Loucy (cell line): ENCODE measurements around the gene BACE2.

ENCODE experiments used
- H2AFZ ChIP-seq: fragments of 200-600 bp; sonication (generic); 2 replicates; pipeline ENCODE4 v1.6.0; 2016; ENCODE audit warnings: antibody characterized with exemption, mild to moderate bottlenecking, low read length, moderate library complexity
- H3F3A ChIP-seq: fragments of 200-600 bp; 2 replicates; pipeline ENCODE4 v1.6.0; 2016; ENCODE audit warnings: antibody characterized with exemption, low read depth, mild to moderate bottlenecking
- H3K27me3 ChIP-seq: fragments of 200-600 bp; sonication (generic); 2 replicates; pipeline ENCODE4 v1.6.1; 2014; ENCODE audit warnings: low read length, mild to moderate bottlenecking; ENCODE audit not compliant: insufficient read depth, poor library complexity, severe bottlenecking
- H3K36me3 ChIP-seq: fragments of 200-600 bp; sonication (generic); 2 replicates; pipeline ENCODE4 v1.6.1; 2016; ENCODE audit warnings: low read length; ENCODE audit not compliant: insufficient read depth
- H3K4me1 ChIP-seq: fragments of 200-600 bp; sonication (generic); 2 replicates; pipeline ENCODE4 v1.5.1; 2014; ENCODE audit warnings: low read length, mild to moderate bottlenecking; ENCODE audit not compliant: insufficient read depth, poor library complexity, severe bottlenecking
- H3K4me2 ChIP-seq: fragments of 200-600 bp; sonication (generic); 2 replicates; pipeline ENCODE4 v1.6.0; 2014; ENCODE audit warnings: antibody characterized with exemption, low read length, low read depth, mild to moderate bottlenecking; ENCODE audit not compliant: poor library complexity, severe bottlenecking
- H3K4me3 ChIP-seq: fragments of 200-600 bp; sonication (generic); 2 replicates; pipeline ENCODE4 v1.5.1; 2014; ENCODE audit warnings: low read length, mild to moderate bottlenecking, mixed read lengths; ENCODE audit not compliant: poor library complexity, severe bottlenecking
- H3K79me2 ChIP-seq: fragments of 200-600 bp; sonication (generic); 2 replicates; pipeline ENCODE4 v1.6.1; 2014; ENCODE audit warnings: low read length; ENCODE audit not compliant: insufficient read depth
- H3K9ac ChIP-seq: fragments of 200-600 bp; sonication (generic); 2 replicates; pipeline ENCODE4 v1.6.0; 2014; ENCODE audit warnings: mild to moderate bottlenecking, low read depth, low read length, moderate library complexity; ENCODE audit not compliant: poor library complexity, severe bottlenecking
- H3K9me2 ChIP-seq: fragments of 200-600 bp; sonication (generic); replicated peaks from 2 replicates; pipeline ENCODE4 v1.6.1; 2016; ENCODE audit warnings: low read depth, low read length, mixed read lengths
- H3K9me3 ChIP-seq: fragments of 200-600 bp; sonication (generic); 2 replicates; pipeline ENCODE4 v1.6.1; 2014; ENCODE audit warnings: mild to moderate bottlenecking, antibody characterized with exemption, low read length, low read depth; ENCODE audit not compliant: insufficient read depth
- H4K20me1 ChIP-seq: fragments of 200-600 bp; sonication (generic); 2 replicates; pipeline ENCODE4 v1.6.0; 2014; ENCODE audit warnings: antibody characterized with exemption, low read length, mild to moderate bottlenecking; ENCODE audit not compliant: insufficient read depth, poor library complexity, severe bottlenecking
- EZH2phosphoT487 ChIP-seq: fragments of 200-600 bp; IDR thresholded peaks from 2 replicates; pipeline ENCODE4 v1.6.1; 2018; ENCODE audit warnings: antibody characterized with exemption, mild to moderate bottlenecking, moderate library complexity, borderline replicate concordance
- TF ChIP-seq, protein P1 (sequence below): fragments of 200-600 bp; sonication (generic); conservative IDR thresholded peaks from 2 replicates; pipeline ENCODE4 v1.5.1; 2014; ENCODE audit warnings: mild to moderate bottlenecking, antibody characterized with exemption, low read length

BACE2 gene

DNA sequence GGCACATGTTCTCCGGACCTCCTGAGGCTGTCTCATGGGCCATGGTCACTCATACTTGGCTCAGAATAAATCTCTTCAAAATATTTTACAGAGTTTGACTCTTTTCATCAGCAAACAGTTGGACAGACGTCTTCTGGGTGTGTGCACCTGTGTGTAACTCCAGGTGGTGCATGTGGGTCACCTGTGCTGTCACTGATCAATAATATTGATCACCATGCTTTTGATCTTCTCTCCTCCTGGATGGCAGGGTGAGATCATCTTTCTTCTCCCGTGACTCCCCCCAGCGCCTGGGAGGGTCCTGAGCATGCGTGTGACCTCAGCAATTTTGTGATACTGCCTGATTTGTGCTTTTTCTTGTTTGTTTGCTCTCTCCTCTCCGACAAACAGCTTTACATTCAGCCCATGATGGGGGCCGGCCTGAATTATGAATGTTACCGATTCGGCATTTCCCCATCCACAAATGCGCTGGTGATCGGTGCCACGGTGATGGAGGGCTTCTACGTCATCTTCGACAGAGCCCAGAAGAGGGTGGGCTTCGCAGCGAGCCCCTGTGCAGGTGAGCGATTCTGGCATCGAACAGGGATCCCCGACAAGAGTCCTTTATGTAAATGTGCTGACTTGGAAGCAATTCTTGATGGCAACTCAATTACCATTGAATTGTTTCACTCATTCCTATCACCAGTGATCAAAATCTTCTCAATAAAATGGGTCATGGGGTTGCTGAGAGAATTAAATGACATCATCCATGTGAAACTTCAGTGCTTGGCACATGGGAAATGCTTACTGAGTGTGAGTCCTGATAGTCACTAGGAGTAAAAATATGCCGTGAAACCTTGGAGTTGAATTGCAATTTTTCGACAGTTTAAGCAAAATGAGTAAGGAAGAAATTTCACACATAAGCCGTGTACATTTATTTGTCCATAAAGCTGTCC lies 89.1 kb downstream of the BACE2 start:
- peaks cover 4% of the 10 kb centered on the region; the same call in 1 of the 2 replicates for H3K36me3 ChIP-seq
- H2AFZ ChIP-seq, result no peak overlapping the region

GRCh38 chr21:41258617-41259016 lies 90.7 kb downstream of the BACE2 start:
- no peaks in the 10 kb centered on the region for H3K79me2 ChIP-seq
- H3K27me3 ChIP-seq, result no peaks in the 10 kb centered on the region

More for the DNA sequence above, 89.1 kb downstream of the BACE2 start:
- H3K79me2 ChIP-seq, result no peaks in the 10 kb centered on the region
- no peaks in the 10 kb centered on the region for H4K20me1 ChIP-seq
- no peaks in the 10 kb centered on the region for H3K4me1 ChIP-seq
- H3K27me3 ChIP-seq, result no peaks in the 10 kb centered on the region
- H3K4me3 ChIP-seq, result no peak overlapping the region
- TF ChIP-seq EZH2phosphoT487, result no peak
- TF ChIP-seq, protein P1, sequence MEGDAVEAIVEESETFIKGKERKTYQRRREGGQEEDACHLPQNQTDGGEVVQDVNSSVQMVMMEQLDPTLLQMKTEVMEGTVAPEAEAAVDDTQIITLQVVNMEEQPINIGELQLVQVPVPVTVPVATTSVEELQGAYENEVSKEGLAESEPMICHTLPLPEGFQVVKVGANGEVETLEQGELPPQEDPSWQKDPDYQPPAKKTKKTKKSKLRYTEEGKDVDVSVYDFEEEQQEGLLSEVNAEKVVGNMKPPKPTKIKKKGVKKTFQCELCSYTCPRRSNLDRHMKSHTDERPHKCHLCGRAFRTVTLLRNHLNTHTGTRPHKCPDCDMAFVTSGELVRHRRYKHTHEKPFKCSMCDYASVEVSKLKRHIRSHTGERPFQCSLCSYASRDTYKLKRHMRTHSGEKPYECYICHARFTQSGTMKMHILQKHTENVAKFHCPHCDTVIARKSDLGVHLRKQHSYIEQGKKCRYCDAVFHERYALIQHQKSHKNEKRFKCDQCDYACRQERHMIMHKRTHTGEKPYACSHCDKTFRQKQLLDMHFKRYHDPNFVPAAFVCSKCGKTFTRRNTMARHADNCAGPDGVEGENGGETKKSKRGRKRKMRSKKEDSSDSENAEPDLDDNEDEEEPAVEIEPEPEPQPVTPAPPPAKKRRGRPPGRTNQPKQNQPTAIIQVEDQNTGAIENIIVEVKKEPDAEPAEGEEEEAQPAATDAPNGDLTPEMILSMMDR, result no peak
- no peak overlapping the region for H3K9ac ChIP-seq
- no peaks in the 10 kb centered on the region for H3K9me2 ChIP-seq
- H3K9me3 ChIP-seq, result no peaks in the 10 kb centered on the region
- H3K4me2 ChIP-seq, result no peak overlapping the region
- no peaks in the 10 kb centered on the region for H3F3A ChIP-seq

GRCh38 chr21:41260428-41260827 lies 92.5 kb downstream of the BACE2 start:
- H3F3A ChIP-seq, result no peaks in the 10 kb centered on the region
- no peaks in the 10 kb centered on the region for H3K9me2 ChIP-seq
- H3K9me3 ChIP-seq, result peaks cover 3% of the 10 kb centered on the region; the same call in 1 of the 2 replicates
- no peaks in the 10 kb centered on the region for H4K20me1 ChIP-seq
- TF ChIP-seq, protein P1, result no peak
- no peak for TF ChIP-seq EZH2phosphoT487
- no peaks in the 10 kb centered on the region for H3K27me3 ChIP-seq
- H3K36me3 ChIP-seq, result no peaks in the 10 kb centered on the region
- H3K9ac ChIP-seq, result no peak overlapping the region
- H3K79me2 ChIP-seq, result no peaks in the 10 kb centered on the region
- H2AFZ ChIP-seq, result no peak overlapping the region
- no peak overlapping the region for H3K4me3 ChIP-seq
- no peaks in the 10 kb centered on the region for H3K4me1 ChIP-seq
- no peak overlapping the region for H3K4me2 ChIP-seq

More at GRCh38 chr21:41258617-41259016, 90.7 kb downstream of the BACE2 start:
- no peak overlapping the region for H3K4me3 ChIP-seq
- no peaks in the 10 kb centered on the region for H3K9me2 ChIP-seq
- H3K9ac ChIP-seq, result no peak overlapping the region
- no peak overlapping the region for H3K4me2 ChIP-seq
- no peaks in the 10 kb centered on the region for H3K4me1 ChIP-seq
- no peaks in the 10 kb centered on the region for H3F3A ChIP-seq
- no peaks in the 10 kb centered on the region for H3K9me3 ChIP-seq
- no peaks in the 10 kb centered on the region for H3K36me3 ChIP-seq
- no peaks in the 10 kb centered on the region for H4K20me1 ChIP-seq
- H2AFZ ChIP-seq, result no peak overlapping the region
- no peak for TF ChIP-seq EZH2phosphoT487
- TF ChIP-seq, protein P1, result no peak
